ENCODE data around the gene RPUSD1. TPM values are rescaled to one million over a fixed set of nuclear protein-coding genes. Genes with fewer than 3 reads are reported as not detected.

Gene RPUSD1
- total and polyA plus RNA-seq, 2 of the 13 experiments (the other 11 are each of a cell fraction or from before 2014, with no cell fraction given) = 13.1 to 26.2 TPM

- TF ChIP-seq PREB (CRISPR knock-in tag; IDR thresholded peaks at IDR 0.05) (no peak), RAD51 (IDR thresholded peaks at IDR 0.05; ENCODE audit: borderline replicate concordance) (no peak), ZNF30 (CRISPR knock-in tag; IDR thresholded peaks at IDR 0.05) (no peak), YEATS2 (CRISPR knock-in tag; IDR thresholded peaks at IDR 0.05; ENCODE audit: borderline replicate concordance) (no peak), ZNF75D (CRISPR knock-in tag; IDR thresholded peaks at IDR 0.05; ENCODE audit: borderline replicate concordance) (no peak), ZGPAT (CRISPR knock-in tag; IDR thresholded peaks at IDR 0.05) (0 out of 2 replicates have a peak, but pooled peaks have one; percentile 35), ZFY (CRISPR knock-in tag; IDR thresholded peaks at IDR 0.05) (peak; percentile 74), NFYC (CRISPR knock-in tag; IDR thresholded peaks at IDR 0.05) (peak; percentile 71), ELK4 (CRISPR knock-in tag; IDR thresholded peaks at IDR 0.05; ENCODE audit: borderline replicate concordance) (no peak), BHLHE40 (IDR thresholded peaks at IDR 0.05; ENCODE audit: low read length) (peak; percentile 36; the same call in 1 of the 2 replicates), TGIF2 (CRISPR knock-in tag; IDR thresholded peaks at IDR 0.05) (peak; percentile 70), ATRX (CRISPR knock-in tag; IDR thresholded peaks at IDR 0.05; ENCODE audit: borderline replicate concordance) (no peak), FOXM1 (CRISPR knock-in tag; IDR thresholded peaks at IDR 0.05) (0 out of 2 replicates have a peak, but pooled peaks have one; percentile 13), RNF2 (conservative IDR thresholded peaks at IDR 0.05; ENCODE audit: low read depth) (0 out of 2 replicates have a peak, but pooled peaks have one; percentile 50), DDIT3 (CRISPR knock-in tag; IDR thresholded peaks at IDR 0.05) (no peak), SNAI1 (CRISPR knock-in tag; IDR thresholded peaks at IDR 0.05; ENCODE audit: borderline replicate concordance) (no peak), DPF2 (CRISPR knock-in tag; IDR thresholded peaks at IDR 0.05; ENCODE audit: borderline replicate concordance, low read depth) (no peak), KDM5A (IDR thresholded peaks at IDR 0.05; ENCODE audit: borderline replicate concordance, low read length) (0 out of 2 replicates have a peak, but pooled peaks have one; percentile 28), IRF9 (CRISPR knock-in tag; IDR thresholded peaks at IDR 0.05; ENCODE audit: borderline replicate concordance) (peak; percentile 47; the same call in 1 of the 2 replicates), SP4 (CRISPR knock-in tag; IDR thresholded peaks at IDR 0.05) (peak; percentile 91; the same call in 1 of the 2 replicates), HHEX (CRISPR knock-in tag; IDR thresholded peaks at IDR 0.05) (no peak), SKIL (CRISPR knock-in tag; IDR thresholded peaks at IDR 0.05; ENCODE audit: borderline replicate concordance) (no peak), MTF1 (CRISPR knock-in tag; IDR thresholded peaks at IDR 0.05) (no peak)
Observed at GRCh38 chr16:788399-789126, 382 bp upstream of the RPUSD1 start, which contains the start of gene CHTF18 (continued).
